Calu3 (cell line): ENCODE measurements around the gene LUZP1. TPM values are rescaled to one million over a fixed set of nuclear protein-coding genes. Genes with fewer than 3 reads are reported as not detected.

Experiments used
- BruUV-seq: library from RNA; stranded (reverse); fragments of 400-500 nt; replicated peaks from 2 replicates; lab custom pipeline; 2021; lab: Mats Ljungman, UMichigan
- CTCF ChIA-PET: fragments of 300-600 bp; sonication (Branson Sonifier 250); formaldehyde crosslinking; loops from one replicate; lab custom pipeline; 2022; ENCODE audit warnings: antibody characterized with exemption; lab: Charles Lee
- DNase-seq: peaks from one replicate; pipeline ENCODE4 v3.0.0; 2022
- H3K27ac Mint-ChIP-seq: one replicate; pipeline ENCODE4 v1.8.0; 2022; ENCODE audit warnings: mixed read lengths; ENCODE audit not compliant: unreplicated experiment
- H3K27me3 Mint-ChIP-seq: one replicate; pipeline ENCODE4 v1.8.0; 2022; ENCODE audit warnings: mixed read lengths; ENCODE audit not compliant: unreplicated experiment
- H3K36me3 Mint-ChIP-seq: one replicate; pipeline ENCODE4 v1.8.0; 2022; ENCODE audit warnings: mild to moderate bottlenecking, moderate library complexity, mixed read lengths; ENCODE audit not compliant: insufficient read depth, unreplicated experiment
- H3K4me1 Mint-ChIP-seq: one replicate; pipeline ENCODE4 v1.8.0; 2022; ENCODE audit warnings: mild to moderate bottlenecking, low read depth, mixed read lengths; ENCODE audit not compliant: unreplicated experiment
- H3K4me3 Mint-ChIP-seq: one replicate; pipeline ENCODE4 v1.8.0; 2022; ENCODE audit warnings: mild to moderate bottlenecking, low read depth, moderate library complexity, mixed read lengths; ENCODE audit not compliant: unreplicated experiment
- H3K9me3 Mint-ChIP-seq: one replicate; pipeline ENCODE4 v1.8.0; 2022; ENCODE audit warnings: low read depth, mixed read lengths; ENCODE audit not compliant: unreplicated experiment
- CTCF ChIP-seq: fragments of 200-600 bp; IDR thresholded peaks from one replicate; pipeline ENCODE4 v1.8.0; 2022; ENCODE audit warnings: antibody characterized with exemption; ENCODE audit not compliant: unreplicated experiment
- intact Hi-C: fragments of 100-400 bp; cut with micrococcal nuclease; formaldehyde crosslinking; loops from one replicate; pipeline ENCODE4 v1.10.0; 2022; ENCODE audit not compliant: unreplicated experiment
- total RNA-seq: library from RNA; stranded (reverse); gene quantifications from 2 replicates; pipeline ENCODE4 v1.2.3, GENCODE V29; 2022

Gene LUZP1
- total RNA-seq, 1 experiment from 2014 or later, result 17.4 TPM

- H3K27ac Mint-ChIP-seq, result no peak overlapping the region
- intact Hi-C loops, result no loop called here
Observed at GRCh38 chr1:23163395-23163794, 5.3 kb downstream of the LUZP1 start.

GRCh38 chr1:23159963-23160877 is 8.4 kb downstream of the LUZP1 start:
- DNase-seq, result no peak
- no TSS peak for BruUV-seq
- no peaks in the 10 kb centered on the region for H3K27me3 Mint-ChIP-seq
- no peaks in the 10 kb centered on the region for H3K36me3 Mint-ChIP-seq
- intact Hi-C loops, result no loop called here
- no peak for TF ChIP-seq CTCF
- H3K4me1 Mint-ChIP-seq, result no peaks in the 10 kb centered on the region
- no peak overlapping the region for H3K4me3 Mint-ChIP-seq
- no peaks in the 10 kb centered on the region for H3K9me3 Mint-ChIP-seq
- CTCF ChIA-PET, result no interaction called here
- no peak overlapping the region for H3K27ac Mint-ChIP-seq

More at GRCh38 chr1:23163395-23163794, 5.3 kb downstream of the LUZP1 start:
- no peak for DNase-seq
- Mint-ChIP-seq H3K4me1 (no peaks in the 10 kb centered on the region), H3K27me3 (no peaks in the 10 kb centered on the region), H3K4me3 (no peak overlapping the region), H3K9me3 (no peaks in the 10 kb centered on the region), H3K36me3 (peaks cover 5% of the 10 kb centered on the region)
- BruUV-seq, result no TSS peak
- TF ChIP-seq CTCF, result no peak
- CTCF ChIA-PET, result no interaction called here

GRCh38 chr1:23156940-23157339 is 11.7 kb downstream of the LUZP1 start:
- CTCF ChIA-PET, result no interaction called here
- no peak overlapping the region for H3K27ac Mint-ChIP-seq
- H3K4me3 Mint-ChIP-seq, result no peak overlapping the region
- no TSS peak for BruUV-seq
- H3K27me3 Mint-ChIP-seq, result no peaks in the 10 kb centered on the region
- TF ChIP-seq CTCF, result no peak
- H3K9me3 Mint-ChIP-seq, result no peaks in the 10 kb centered on the region
- no peaks in the 10 kb centered on the region for H3K4me1 Mint-ChIP-seq
- no peaks in the 10 kb centered on the region for H3K36me3 Mint-ChIP-seq
- no peak for DNase-seq
- intact Hi-C loops, result no loop called here

- no TSS peak for BruUV-seq
- Mint-ChIP-seq H3K36me3 (no peaks in the 10 kb centered on the region), H3K27ac (no peak overlapping the region), H3K4me3 (no peak overlapping the region), H3K27me3 (no peaks in the 10 kb centered on the region), H3K4me1 (peaks cover 17% of the 10 kb centered on the region), H3K9me3 (no peaks in the 10 kb centered on the region)
- CTCF ChIA-PET, result no interaction called here
- TF ChIP-seq CTCF, result no peak
- DNase-seq, result no peak
- intact Hi-C loops, result no loop called here
Observed at GRCh38 chr1:23152966-23153684, 15.5 kb downstream of the LUZP1 start.
